ENCODE measurements around the gene KCNC1. TPM values are rescaled to one million over a fixed set of nuclear protein-coding genes. Genes with fewer than 3 reads are reported as not detected.

The KCNC1 gene
- total and polyA plus RNA-seq, 9 of the 15 experiments (the other 6 are each of a cell fraction or from before 2014, with no cell fraction given): 0.05 to 0.08 TPM; not detected in 7

GRCh38 chr11:17699147-17700114 is 35.1 kb upstream of the KCNC1 start (continued):
- TF ChIP-seq MITF (IDR thresholded peaks at IDR 0.05) (peak; percentile 79), PHF8 (IDR thresholded peaks at IDR 0.05; ENCODE audit: borderline replicate concordance, low read length) (no peak), KAT7 (CRISPR knock-in tag; IDR thresholded peaks at IDR 0.05; ENCODE audit: borderline replicate concordance) (no peak), POLR3A (IDR thresholded peaks at IDR 0.05; ENCODE audit: borderline replicate concordance, extremely low read depth, insufficient read depth, insufficient read length) (no peak), ZNF398 (CRISPR knock-in tag; IDR thresholded peaks at IDR 0.05) (no peak), CCAR2 (IDR thresholded peaks at IDR 0.05; ENCODE audit: low read depth, low read length) (no peak), ZFP36 (IDR thresholded peaks at IDR 0.05; ENCODE audit: low read depth, low read length, partially characterized antibody) (no peak), ZNF592 (IDR thresholded peaks at IDR 0.05) (peak; percentile 55)

Data from K562 (cell line).